Measurements from ENCODE around the gene RSPRY1.
"Not testable (repeated sequence)": the region's sequence is repeated elsewhere in the genome, so short reads cannot be mapped to it uniquely, and the experiment has no call there.

RSPRY1 gene

GRCh38 chr16:57255686-57256415 is 69.7 kb downstream of the RSPRY1 start:
- no peak for DNase-seq (ENCODE audit: low read depth)

DNA sequence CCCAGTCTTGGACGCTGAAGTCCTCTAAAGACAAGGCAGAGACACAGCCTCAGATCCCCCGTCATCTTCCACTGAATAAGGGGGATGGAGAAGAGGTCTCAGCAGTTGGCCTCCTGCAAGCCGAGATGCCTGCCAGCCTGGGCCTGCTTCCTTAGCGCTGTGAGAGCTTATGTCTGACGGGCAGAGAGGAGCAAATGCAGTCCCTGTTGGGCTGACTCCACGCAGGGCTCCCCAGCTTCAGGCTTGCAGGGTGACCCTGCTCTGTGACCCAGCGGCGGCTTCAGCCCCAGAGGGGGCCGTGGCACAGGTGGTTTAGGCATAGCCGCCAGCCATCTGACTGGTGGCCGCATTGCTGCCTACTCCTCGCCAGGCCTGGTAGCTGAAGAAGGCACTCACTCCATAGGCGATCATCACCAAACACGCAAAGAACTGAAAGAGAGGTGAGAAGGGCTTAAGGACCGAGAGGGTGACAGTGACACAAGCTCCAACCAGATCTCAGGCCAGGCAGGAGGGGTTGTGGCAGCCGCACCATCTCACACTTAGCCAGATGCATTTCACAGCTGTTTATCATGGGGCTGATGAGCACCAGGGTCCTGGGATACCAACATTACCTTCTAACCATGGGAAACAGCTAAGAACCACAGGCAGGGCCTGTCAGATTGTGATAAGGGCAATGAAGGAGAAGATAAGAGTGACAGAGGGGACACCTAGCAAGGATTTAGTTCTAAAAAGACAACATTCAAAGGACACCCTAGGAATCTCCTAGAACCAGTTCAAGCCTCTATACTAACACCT is 70.7 kb downstream of the RSPRY1 start:
- DNase-seq (ENCODE audit: low read depth): no peak

GRCh38 chr16:57257455-57258070 is 71.4 kb downstream of the RSPRY1 start:
- DNase-seq (ENCODE audit: low read depth): no peak

DNA sequence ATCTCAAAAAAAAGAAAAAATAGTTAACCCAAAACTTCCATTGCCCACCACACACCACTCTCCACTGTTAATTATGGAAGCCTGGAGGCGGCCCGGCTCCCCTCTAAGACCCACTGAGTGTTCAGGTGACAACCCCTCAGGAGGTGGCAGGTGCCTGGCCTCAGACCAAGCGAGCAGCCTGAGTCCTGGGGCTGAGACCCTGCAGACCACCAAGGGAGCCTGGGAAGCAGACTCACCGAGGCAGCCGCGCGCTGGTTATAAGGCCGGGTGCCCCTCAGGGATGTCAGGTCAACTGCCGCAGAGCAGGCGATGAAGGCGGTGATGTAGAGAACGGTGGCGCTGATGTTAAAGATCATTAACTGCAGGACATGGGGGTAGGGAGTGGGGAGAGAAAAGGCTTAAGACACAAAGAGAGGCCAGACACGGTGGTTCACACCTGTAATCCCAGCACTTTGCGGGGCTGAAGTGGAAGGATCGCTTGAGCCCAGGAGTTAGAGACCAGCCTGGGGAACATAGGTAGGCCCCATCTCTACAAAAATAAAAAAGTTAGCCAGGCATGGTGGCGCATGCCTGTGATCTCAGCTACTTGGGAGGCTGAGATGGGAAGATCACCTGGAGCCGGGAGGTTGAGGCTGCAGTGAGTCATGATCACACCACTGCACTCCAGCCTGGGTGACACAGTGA is 72.2 kb downstream of the RSPRY1 start:
- no peak for DNase-seq (ENCODE audit: low read depth)

DNA sequence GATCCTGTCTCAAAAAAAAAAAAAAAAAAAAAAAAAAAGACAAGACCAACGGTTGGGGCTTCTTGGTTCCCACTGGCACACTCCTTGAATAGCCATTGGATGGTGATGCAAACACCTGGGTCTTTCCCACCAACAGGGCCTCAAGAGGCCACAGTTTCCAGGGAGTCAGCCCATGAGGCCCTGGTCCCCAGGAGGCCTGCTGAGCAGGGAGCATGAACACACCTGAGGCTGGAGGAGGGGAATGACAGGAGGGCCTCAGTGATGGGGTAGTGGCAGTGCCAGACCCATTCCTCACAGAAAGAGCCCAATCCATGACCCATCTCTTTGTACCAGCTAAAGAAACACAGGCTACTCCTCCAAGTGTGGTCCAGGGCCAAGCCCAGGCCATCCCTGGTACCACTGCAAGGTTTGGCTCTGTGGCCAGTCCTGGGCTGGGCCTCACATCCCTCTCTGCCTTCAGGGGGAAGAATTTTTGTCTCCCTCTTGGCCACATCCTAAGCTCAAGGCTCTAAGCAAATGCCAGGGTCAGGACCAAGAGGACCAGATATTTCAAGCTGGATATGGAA is 72.9 kb downstream of the RSPRY1 start:
- DNase-seq (ENCODE audit: low read depth): no peak

DNA sequence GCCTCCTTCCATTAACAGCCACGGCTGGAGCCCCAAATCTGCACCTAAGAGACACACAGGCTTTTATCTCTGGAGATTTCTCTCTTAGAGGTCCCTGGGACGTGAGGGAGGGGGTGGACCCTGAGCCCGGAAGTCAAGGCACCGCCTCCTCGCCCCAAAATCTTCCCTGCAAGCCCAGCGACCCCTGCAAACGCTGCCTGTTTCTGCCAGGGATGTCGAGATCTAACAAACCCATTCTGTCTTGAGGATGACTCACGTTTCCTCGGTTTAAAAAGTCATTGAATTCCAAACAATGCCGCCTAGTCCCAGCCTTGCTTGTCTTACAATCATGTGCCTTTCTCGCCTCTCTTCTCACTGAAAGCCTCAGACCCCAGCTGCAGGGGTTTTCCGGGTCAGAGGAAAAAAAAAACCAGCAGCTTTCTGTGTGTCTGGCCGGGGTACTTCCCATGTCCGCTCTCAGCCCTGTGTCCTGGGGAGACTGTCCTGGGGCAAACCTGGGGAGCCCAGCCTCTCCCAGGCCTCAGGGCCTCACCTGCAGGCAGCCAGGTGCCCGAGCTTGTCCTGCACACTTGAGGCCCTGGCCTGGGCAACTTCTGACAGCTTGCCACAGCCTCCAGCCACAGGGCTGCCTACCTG is 74.3 kb downstream of the RSPRY1 start:
- no peak for DNase-seq (ENCODE audit: low read depth)

GRCh38 chr16:57261806-57262205 is 75.7 kb downstream of the RSPRY1 start:
- DNase-seq (ENCODE audit: low read depth): no peak

DNA sequence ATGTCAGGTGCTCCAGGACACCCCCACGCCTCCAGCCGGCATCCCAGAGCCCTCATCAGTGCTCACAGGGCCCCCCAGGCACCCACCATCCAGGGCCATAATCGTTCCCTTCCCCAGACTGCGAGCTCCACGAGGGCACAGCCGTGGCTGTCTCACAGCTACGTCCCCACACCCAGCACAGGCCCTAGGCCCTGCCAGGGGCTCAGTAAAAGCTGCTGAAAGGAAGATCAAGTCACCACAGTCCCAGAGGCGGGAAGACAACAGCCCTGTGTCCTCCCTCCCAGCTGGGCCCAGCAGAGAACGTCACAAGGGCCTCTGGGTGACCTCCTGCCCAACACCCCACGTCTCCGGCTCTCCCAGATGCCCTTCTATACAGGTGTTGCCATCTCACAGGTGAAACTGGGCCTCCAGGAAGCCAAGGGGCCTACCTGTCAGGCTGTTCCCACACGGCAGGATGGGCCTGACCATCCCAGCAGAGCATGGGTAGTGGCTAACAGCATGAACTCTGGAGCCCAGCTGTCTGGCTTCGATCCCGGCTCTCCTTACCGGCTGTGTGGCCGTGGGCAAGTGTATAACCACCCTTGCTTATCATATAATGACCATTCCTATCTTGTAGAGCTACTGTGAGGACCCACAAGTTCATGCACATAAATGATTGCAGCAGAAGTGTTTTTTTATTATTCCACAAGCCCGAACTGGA is 76.9 kb downstream of the RSPRY1 start:
- DNase-seq (ENCODE audit: low read depth): no peak

GRCh38 chr16:57263541-57264351 is 77.6 kb downstream of the RSPRY1 start:
- DNase-seq (ENCODE audit: low read depth): no peak

DNA sequence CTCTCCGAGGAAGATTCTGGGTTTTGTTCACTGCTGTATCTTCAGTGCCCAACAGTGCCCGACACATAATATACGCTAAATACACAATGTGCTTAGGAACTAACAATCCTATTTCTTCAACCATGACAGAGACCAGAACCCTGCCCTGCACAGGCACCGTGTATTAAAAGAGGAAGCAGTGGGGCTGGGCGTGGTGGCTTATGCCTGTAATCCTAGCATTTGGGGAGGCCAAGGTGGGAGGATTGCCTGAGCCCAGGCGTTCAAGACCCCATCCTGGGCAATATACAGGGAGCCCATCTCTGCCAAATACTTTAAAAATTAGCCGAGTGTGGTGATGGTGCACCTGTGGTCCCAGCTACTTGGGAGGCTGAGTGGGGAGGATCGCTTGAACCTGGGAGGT is 78.3 kb downstream of the RSPRY1 start:
- no peak for DNase-seq (ENCODE audit: low read depth)

DNA sequence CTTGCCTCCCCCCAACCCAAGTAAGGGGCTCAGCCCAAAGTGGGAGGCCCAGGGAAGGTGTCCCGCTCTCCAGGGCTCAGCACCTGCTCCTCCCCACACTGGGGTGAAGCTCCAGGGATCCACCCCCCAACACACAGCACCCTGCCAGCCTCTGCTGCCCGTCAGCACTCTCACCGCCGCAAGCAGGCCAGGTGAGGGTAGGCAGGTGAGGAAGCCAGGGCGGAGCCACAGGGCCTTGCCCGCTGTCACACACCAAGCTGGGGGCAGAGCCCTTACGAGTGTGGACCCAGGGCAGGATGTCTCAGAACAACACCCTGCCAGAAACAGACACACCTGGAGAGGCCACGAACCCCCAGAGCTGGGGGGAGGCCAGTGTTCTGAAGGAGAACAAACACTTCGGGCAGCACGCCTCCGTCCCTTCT is 78.8 kb downstream of the RSPRY1 start:
- DNase-seq (ENCODE audit: low read depth): no peak

GRCh38 chr16:57265850-57266530 is 79.9 kb downstream of the RSPRY1 start:
- DNase-seq (ENCODE audit: low read depth): no peak

DNA sequence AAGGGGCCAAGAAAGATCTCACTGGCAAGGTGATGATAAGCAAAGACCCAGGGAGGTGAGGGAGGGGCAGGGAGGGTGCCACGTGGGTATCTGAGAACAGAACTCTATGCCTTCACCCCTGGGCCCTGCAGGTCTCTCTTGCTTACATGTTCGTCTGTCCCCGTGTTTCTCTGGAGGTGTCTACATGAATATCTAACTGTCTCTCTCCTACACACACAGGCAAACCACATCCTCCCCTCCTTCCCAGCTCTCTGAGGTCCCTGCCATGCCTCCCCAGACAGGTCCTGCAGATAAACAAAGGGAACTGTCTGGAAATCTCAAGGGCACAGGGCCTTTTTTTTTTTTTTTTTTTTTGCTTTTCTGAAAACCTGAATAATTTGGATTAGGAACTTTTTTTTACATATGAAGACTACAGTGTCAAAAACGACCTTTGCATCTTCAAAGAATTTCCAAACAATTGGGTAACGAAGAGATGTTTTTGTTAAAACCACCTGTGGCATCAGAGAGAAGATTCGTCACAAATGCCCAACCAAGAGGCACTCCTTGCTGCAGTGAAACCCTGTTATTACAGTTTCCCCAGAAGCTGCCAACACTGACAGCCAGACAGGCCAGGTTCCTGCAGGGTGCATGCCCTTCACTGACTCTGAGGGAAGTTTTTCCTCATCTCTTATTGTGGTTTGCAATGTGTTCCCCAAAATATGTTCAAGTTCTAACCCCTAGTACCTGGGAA is 80.6 kb downstream of the RSPRY1 start:
- no peak for DNase-seq (ENCODE audit: low read depth)

DNA sequence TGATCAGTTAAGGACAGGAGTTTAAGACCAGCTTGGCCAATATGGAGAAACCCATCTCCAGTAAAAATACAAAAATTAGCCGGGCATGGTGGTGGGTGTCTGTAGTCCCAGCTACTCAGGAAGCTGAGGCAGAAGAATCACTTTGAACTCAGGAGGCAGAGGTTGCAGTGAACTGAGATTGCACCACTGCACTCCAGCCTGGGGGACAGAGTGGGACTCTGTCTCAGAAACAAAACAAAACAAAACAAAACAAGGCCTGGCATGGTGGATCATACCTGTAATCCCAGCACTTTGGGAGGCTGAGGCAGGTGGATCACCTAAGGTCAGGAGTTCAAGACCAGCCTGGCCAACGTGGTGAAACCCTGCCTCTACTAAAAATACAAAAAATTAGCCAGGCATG is 81.2 kb downstream of the RSPRY1 start:
- DNase-seq (ENCODE audit: low read depth): not testable (repeated sequence)

GRCh38 chr16:57268804-57269800 is 83.0 kb downstream of the RSPRY1 start:
- DNase-seq (ENCODE audit: low read depth): no peak

- no peak for DNase-seq (ENCODE audit: low read depth)
These were observed 84.3 kb downstream of the RSPRY1 start for GRCh38 chr16:57270221-57271062.

DNA sequence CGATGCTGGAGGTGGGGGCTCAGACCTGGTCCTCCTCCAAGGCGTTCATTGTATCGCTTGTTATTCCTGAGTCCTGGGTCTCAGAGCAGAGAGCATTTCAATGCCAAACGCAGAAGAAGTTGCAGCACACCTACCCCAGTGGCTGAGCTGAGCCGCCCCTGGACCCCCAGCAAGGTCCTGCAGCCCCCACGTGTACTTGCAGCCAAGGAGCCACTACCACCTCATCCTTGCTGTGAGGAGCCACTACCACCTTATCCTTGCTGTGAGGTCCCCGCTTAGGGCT is 84.9 kb downstream of the RSPRY1 start:
- DNase-seq (ENCODE audit: low read depth): no peak
